Retinal pigment epithelial cell (primary cell): ENCODE measurements around the gene IL1R2.

Experiments
- DNase-seq: peaks from one replicate; pipeline ENCODE4 v3.0.0-alpha.2; 2010; ENCODE audit warnings: low read depth
- H3K4me3 ChIP-seq: 2 replicates; pipeline ENCODE4 v1.5.1; 2011; ENCODE audit warnings: mild to moderate bottlenecking, low read length, control low read depth, moderate library complexity
- TF ChIP-seq, protein P1 (sequence below): conservative IDR thresholded peaks from 2 replicates; pipeline ENCODE4 v1.5.1; 2011; ENCODE audit warnings: low read depth, low read length, control low read depth, inconsistent platforms

IL1R2 gene

DNA sequence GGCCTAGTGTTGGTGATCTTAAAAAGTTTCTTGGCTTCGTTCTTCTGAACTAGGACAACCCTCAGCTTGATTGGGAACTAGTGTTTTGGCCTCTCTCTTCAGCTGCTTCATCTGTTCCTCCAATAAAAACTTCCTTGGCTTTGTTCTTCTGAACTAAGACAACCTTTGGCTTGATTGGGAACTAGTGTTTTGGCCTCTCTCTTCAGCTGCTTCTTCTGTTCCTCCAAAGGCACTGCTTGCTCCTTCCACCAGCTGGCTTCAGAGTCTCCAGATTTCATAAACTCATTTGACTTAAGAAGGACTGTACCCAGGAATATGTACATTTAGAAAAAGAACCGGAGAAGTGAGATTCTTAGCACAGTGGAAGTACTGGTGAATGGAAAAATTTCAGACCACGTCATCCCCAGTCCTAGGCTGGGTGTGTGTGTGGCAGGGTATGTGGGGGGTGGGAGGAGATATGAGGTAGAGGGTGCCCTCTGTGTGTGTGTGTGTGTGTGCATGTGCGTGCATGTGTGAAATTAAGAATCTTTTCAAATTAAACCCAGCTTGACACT is 20.4 kb downstream of the IL1R2 start:
- TF ChIP-seq, protein P1, sequence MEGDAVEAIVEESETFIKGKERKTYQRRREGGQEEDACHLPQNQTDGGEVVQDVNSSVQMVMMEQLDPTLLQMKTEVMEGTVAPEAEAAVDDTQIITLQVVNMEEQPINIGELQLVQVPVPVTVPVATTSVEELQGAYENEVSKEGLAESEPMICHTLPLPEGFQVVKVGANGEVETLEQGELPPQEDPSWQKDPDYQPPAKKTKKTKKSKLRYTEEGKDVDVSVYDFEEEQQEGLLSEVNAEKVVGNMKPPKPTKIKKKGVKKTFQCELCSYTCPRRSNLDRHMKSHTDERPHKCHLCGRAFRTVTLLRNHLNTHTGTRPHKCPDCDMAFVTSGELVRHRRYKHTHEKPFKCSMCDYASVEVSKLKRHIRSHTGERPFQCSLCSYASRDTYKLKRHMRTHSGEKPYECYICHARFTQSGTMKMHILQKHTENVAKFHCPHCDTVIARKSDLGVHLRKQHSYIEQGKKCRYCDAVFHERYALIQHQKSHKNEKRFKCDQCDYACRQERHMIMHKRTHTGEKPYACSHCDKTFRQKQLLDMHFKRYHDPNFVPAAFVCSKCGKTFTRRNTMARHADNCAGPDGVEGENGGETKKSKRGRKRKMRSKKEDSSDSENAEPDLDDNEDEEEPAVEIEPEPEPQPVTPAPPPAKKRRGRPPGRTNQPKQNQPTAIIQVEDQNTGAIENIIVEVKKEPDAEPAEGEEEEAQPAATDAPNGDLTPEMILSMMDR = no peak

GRCh38 chr2:102013206-102014040 is 21.7 kb downstream of the IL1R2 start:
- TF ChIP-seq, protein P1 = no peak
- no peak for DNase-seq
- H3K4me3 ChIP-seq = no peak overlapping the region

More for the DNA sequence above, 20.4 kb downstream of the IL1R2 start:
- DNase-seq = no peak
- H3K4me3 ChIP-seq = no peak overlapping the region

- no peak overlapping the region for H3K4me3 ChIP-seq
- DNase-seq = no peak
- TF ChIP-seq, protein P1 = no peak
Observed at GRCh38 chr2:102014041-102014345, 22.2 kb downstream of the IL1R2 start.

DNA sequence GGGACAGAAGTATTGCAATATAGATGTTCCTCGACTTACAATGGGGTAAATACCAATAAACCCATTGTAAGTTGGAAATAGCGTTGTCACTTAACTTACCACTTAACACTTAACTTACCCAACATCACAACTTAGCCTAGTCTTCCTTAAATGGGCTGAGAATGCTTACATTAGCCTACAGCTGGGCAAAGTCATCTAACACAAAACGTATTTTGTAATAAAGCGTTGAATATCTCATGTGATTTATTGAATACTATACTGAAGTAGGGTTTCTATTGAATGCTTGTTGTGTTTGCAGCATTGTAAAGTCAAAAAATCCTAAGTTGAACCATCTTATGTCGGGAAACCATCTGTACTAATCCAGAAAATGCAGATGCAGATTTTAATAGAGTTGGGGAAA is 23.6 kb downstream of the IL1R2 start:
- DNase-seq = no peak
- TF ChIP-seq, protein P1 = no peak
- no peak overlapping the region for H3K4me3 ChIP-seq

GRCh38 chr2:102016399-102016955 is 24.7 kb downstream of the IL1R2 start:
- TF ChIP-seq, protein P1 = no peak
- DNase-seq = no peak
- H3K4me3 ChIP-seq = no peak overlapping the region

- DNase-seq = no peak
- TF ChIP-seq, protein P1 = no peak
- no peak overlapping the region for H3K4me3 ChIP-seq
Observed at GRCh38 chr2:102018823-102019445, 27.2 kb downstream of the IL1R2 start.
